Panc1 (cell line): Measurements from ENCODE around the gene FCRL2. TPM values are rescaled to one million over a fixed set of nuclear protein-coding genes. Genes with fewer than 3 reads are reported as not detected.

Experiments
- ATAC-seq: fragments of 200-7000 bp; cut with Tn5 transposase; 2 replicates; pipeline ENCODE4 v1.9.1; 2020; ENCODE audit warnings: mild to moderate bottlenecking, moderate library complexity
- BruUV-seq: library from RNA; stranded (reverse); fragments of 400-500 nt; replicated peaks from 2 replicates; lab custom pipeline; 2021; lab: Mats Ljungman, UMichigan
- CTCF ChIA-PET: fragments of 300-600 bp; sonication (Branson Sonifier 250); formaldehyde crosslinking; loops from one replicate; lab custom pipeline; 2022; ENCODE audit warnings: antibody characterized with exemption; lab: Charles Lee
- POLR2A ChIA-PET: fragments of 300-600 bp; sonication (Branson Sonifier 250); formaldehyde crosslinking; loops from one replicate; lab custom pipeline; 2022; ENCODE audit warnings: antibody characterized with exemption; lab: Charles Lee
- DNase-seq: peaks from one replicate; pipeline ENCODE4 v3.0.0-alpha.2; 2010; ENCODE audit warnings: low read depth, low spot score
- H3K27ac ChIP-seq: 2 replicates; pipeline ENCODE4 v1.5.1; 2011; ENCODE audit warnings: mild to moderate bottlenecking, low read length, inconsistent platforms
- H3K27me3 ChIP-seq: fragments of 200-500 bp; sonication (Bioruptor generic); 2 replicates; pipeline ENCODE4 v1.6.0; 2014; ENCODE audit warnings: low read length, inconsistent platforms; ENCODE audit not compliant: control insufficient read depth, insufficient read depth
- H3K36me3 ChIP-seq: fragments of 200-500 bp; sonication (Bioruptor generic); 2 replicates; pipeline ENCODE4 v1.5.1; 2014; ENCODE audit warnings: inconsistent platforms, mild to moderate bottlenecking, low read length, moderate library complexity; ENCODE audit not compliant: control insufficient read depth, insufficient read depth
- H3K4me1 ChIP-seq: 2 replicates; pipeline ENCODE4 v1.5.1; 2011; ENCODE audit warnings: inconsistent platforms, mild to moderate bottlenecking, low read length, moderate library complexity; ENCODE audit not compliant: control insufficient read depth, insufficient read depth
- H3K4me3 ChIP-seq, 2 experiments: 2 replicates each; pipeline ENCODE4 v1.5.1; 2011 to 2012; ENCODE audit warnings: low read depth in 2 of 2, low read length in 2 of 2, mild to moderate bottlenecking in 2 of 2, inconsistent platforms in 1 of 2, moderate library complexity in 1 of 2
- H3K9me3 ChIP-seq: fragments of 200-500 bp; sonication (Bioruptor generic); 2 replicates; pipeline ENCODE4 v1.5.1; 2014; ENCODE audit warnings: low read depth, mild to moderate bottlenecking, inconsistent platforms, low read length, moderate library complexity; ENCODE audit not compliant: control insufficient read depth, insufficient read depth
- POLR2AphosphoS5 ChIP-seq: IDR thresholded peaks from 2 replicates; pipeline ENCODE4 v1.6.1; 2012; ENCODE audit warnings: mild to moderate bottlenecking, low read depth, low read length, moderate library complexity
- SIN3A ChIP-seq: IDR thresholded peaks from 2 replicates; pipeline ENCODE4 v1.6.1; 2012; ENCODE audit warnings: low read depth, mild to moderate bottlenecking, low read length, moderate library complexity, borderline replicate concordance; ENCODE audit not compliant: insufficient read depth
- TCF7L2 ChIP-seq: IDR thresholded peaks from 2 replicates; pipeline ENCODE4 v1.6.1; 2011; ENCODE audit warnings: mild to moderate bottlenecking, low read depth, low read length, inconsistent platforms
- in situ Hi-C: cut with HindIII; loops from 2 replicates; pipeline ENCODE4 v1.10.0; 2016; ENCODE audit warnings: low sequenced_read_pairs, low pct_unique_long_range_greater_than_20kb
- intact Hi-C: fragments of 100-400 bp; cut with micrococcal nuclease; formaldehyde crosslinking; loops from one replicate; pipeline ENCODE4 v1.10.0; 2022; ENCODE audit not compliant: unreplicated experiment
- total RNA-seq: library from RNA; stranded (reverse); gene quantifications from one replicate; pipeline ENCODE4 v1.2.1, GENCODE V29; 2021; ENCODE audit not compliant: unreplicated experiment
- TF ChIP-seq, protein P1 (sequence below), 2 experiments: IDR thresholded peaks; 2 replicates each; pipeline ENCODE4 v1.6.1; 2011 to 2012; ENCODE audit warnings: low read depth in 2 of 2, control low read depth in 1 of 2, low read length in 1 of 2, mild to moderate bottlenecking in 1 of 2, moderate library complexity in 1 of 2; ENCODE audit not compliant: insufficient read depth in 1 of 2
- TF ChIP-seq, protein P2 (sequence below): fragments of 450-650 bp; IDR thresholded peaks from 2 replicates; pipeline ENCODE4 v1.5.1; 2017; ENCODE audit warnings: mild to moderate bottlenecking

Gene FCRL2
- total RNA-seq, 1 experiment from 2014 or later, result not detected

DNA sequence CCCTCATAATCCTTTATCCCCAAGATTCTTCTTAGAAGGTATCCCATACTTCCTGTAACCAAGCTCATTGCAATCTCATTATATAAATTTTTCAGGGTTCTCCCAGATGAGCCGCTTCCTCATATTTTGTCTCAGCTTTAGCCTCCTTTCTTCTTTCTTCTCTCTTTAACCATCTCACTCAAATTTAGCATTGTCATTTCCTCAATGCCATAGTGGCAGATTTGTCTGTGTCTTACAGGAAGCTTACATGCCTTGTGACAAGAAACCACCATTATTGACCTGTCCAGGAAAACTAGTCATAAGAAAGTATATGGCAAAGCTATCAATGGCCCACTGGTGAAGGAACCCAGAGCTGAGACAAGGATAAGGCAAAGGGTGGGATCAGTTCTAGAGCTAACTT lies 6.0 kb upstream of the FCRL2 start:
- H3K36me3 ChIP-seq, result no peaks in the 10 kb centered on the region
- H3K27me3 ChIP-seq, result no peaks in the 10 kb centered on the region
- ChIA-PET POLR2A (no interaction called here), CTCF (no interaction called here)
- in situ Hi-C loops, result no loop called here
- ATAC-seq, result no peak
- no TSS peak for BruUV-seq
- no peaks in the 10 kb centered on the region for H3K4me1 ChIP-seq
- TF ChIP-seq TCF7L2 (no peak), POLR2AphosphoS5 (no peak), SIN3A (no peak)
- TF ChIP-seq, protein P1, sequence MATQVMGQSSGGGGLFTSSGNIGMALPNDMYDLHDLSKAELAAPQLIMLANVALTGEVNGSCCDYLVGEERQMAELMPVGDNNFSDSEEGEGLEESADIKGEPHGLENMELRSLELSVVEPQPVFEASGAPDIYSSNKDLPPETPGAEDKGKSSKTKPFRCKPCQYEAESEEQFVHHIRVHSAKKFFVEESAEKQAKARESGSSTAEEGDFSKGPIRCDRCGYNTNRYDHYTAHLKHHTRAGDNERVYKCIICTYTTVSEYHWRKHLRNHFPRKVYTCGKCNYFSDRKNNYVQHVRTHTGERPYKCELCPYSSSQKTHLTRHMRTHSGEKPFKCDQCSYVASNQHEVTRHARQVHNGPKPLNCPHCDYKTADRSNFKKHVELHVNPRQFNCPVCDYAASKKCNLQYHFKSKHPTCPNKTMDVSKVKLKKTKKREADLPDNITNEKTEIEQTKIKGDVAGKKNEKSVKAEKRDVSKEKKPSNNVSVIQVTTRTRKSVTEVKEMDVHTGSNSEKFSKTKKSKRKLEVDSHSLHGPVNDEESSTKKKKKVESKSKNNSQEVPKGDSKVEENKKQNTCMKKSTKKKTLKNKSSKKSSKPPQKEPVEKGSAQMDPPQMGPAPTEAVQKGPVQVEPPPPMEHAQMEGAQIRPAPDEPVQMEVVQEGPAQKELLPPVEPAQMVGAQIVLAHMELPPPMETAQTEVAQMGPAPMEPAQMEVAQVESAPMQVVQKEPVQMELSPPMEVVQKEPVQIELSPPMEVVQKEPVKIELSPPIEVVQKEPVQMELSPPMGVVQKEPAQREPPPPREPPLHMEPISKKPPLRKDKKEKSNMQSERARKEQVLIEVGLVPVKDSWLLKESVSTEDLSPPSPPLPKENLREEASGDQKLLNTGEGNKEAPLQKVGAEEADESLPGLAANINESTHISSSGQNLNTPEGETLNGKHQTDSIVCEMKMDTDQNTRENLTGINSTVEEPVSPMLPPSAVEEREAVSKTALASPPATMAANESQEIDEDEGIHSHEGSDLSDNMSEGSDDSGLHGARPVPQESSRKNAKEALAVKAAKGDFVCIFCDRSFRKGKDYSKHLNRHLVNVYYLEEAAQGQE (IDR thresholded peaks at IDR 0.05; ENCODE audit: insufficient read depth in 1 of 2, low read depth in 2 of 2, low read length in 1 of 2), result no peak
- TF ChIP-seq, protein P2, sequence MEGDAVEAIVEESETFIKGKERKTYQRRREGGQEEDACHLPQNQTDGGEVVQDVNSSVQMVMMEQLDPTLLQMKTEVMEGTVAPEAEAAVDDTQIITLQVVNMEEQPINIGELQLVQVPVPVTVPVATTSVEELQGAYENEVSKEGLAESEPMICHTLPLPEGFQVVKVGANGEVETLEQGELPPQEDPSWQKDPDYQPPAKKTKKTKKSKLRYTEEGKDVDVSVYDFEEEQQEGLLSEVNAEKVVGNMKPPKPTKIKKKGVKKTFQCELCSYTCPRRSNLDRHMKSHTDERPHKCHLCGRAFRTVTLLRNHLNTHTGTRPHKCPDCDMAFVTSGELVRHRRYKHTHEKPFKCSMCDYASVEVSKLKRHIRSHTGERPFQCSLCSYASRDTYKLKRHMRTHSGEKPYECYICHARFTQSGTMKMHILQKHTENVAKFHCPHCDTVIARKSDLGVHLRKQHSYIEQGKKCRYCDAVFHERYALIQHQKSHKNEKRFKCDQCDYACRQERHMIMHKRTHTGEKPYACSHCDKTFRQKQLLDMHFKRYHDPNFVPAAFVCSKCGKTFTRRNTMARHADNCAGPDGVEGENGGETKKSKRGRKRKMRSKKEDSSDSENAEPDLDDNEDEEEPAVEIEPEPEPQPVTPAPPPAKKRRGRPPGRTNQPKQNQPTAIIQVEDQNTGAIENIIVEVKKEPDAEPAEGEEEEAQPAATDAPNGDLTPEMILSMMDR, result no peak
- intact Hi-C loops, result no loop called here
- H3K27ac ChIP-seq, result no peak overlapping the region
- no peak overlapping the region for H3K4me3 ChIP-seq
- H3K9me3 ChIP-seq, result no peaks in the 10 kb centered on the region
- no peak for DNase-seq

DNA sequence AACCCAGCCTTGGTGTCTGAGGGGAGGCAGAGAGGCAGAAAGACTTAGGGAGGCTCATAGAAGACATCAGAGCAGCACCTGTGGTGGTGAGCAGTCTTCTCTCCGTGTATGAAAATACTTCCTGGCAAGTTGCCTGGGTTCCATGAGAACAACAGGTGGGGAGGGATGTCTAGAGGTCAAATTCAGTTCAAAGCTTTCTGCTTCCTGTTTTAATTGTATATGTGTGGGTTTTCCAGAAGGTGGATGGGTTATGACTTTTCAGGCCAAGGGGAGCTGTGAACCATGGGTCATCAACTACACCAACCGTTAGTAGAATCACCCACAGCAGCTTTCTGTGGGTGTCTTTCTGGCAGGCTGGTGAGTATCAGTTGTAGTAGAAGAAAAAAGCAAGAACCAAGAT lies 4.1 kb upstream of the FCRL2 start:
- ChIA-PET CTCF (no interaction called here), POLR2A (interaction anchor here (0.5 kb wide), 1 partner anchor 342 kb away, joined by 3 read pairs; no protein-coding TSS in a partner anchor)
- no peak for DNase-seq
- in situ Hi-C loops, result no loop called here
- TF ChIP-seq TCF7L2 (no peak), POLR2AphosphoS5 (no peak), SIN3A (no peak)
- TF ChIP-seq, protein P1 (IDR thresholded peaks at IDR 0.05; ENCODE audit: insufficient read depth in 1 of 2, low read depth in 2 of 2, low read length in 1 of 2), result no peak
- TF ChIP-seq, protein P2, result no peak
- ATAC-seq, result no peak
- no peak overlapping the region for H3K27ac ChIP-seq
- no peaks in the 10 kb centered on the region for H3K27me3 ChIP-seq
- no peaks in the 10 kb centered on the region for H3K36me3 ChIP-seq
- H3K9me3 ChIP-seq, result no peaks in the 10 kb centered on the region
- BruUV-seq, result no TSS peak
- H3K4me3 ChIP-seq, result no peak overlapping the region
- H3K4me1 ChIP-seq, result no peaks in the 10 kb centered on the region
- intact Hi-C loops, result no loop called here
